Ishikawa (cell line): ENCODE data around the gene CFAP298.

Experiments used
- CEBPB ChIP-seq: IDR thresholded peaks from 2 replicates; pipeline ENCODE4 v1.6.1; 2012
- CREB1 ChIP-seq: IDR thresholded peaks from 2 replicates; pipeline ENCODE4 v1.6.1; 2012; ENCODE audit warnings: low read depth
- EGR1 ChIP-seq: IDR thresholded peaks from 2 replicates; pipeline ENCODE4 v1.6.1; 2012
- EP300 ChIP-seq: IDR thresholded peaks from 2 replicates; pipeline ENCODE4 v1.6.1; 2012; ENCODE audit warnings: borderline replicate concordance
- FOXM1 ChIP-seq: IDR thresholded peaks from 2 replicates; pipeline ENCODE4 v1.6.1; 2012; ENCODE audit warnings: low read depth, borderline replicate concordance
- NFIC ChIP-seq: IDR thresholded peaks from 2 replicates; pipeline ENCODE4 v1.6.1; 2012
- RAD21 ChIP-seq: IDR thresholded peaks from 2 replicates; pipeline ENCODE4 v1.6.1; 2012; ENCODE audit warnings: low read depth
- REST ChIP-seq: IDR thresholded peaks from 2 replicates; pipeline ENCODE4 v1.6.1; 2012; ENCODE audit warnings: low read depth, mild to moderate bottlenecking
- TAF1 ChIP-seq: IDR thresholded peaks from 2 replicates; pipeline ENCODE4 v1.6.1; 2012; ENCODE audit warnings: low read depth, mild to moderate bottlenecking
- TCF12 ChIP-seq: IDR thresholded peaks from 2 replicates; pipeline ENCODE4 v1.6.1; 2012; ENCODE audit warnings: low read depth
- TEAD4 ChIP-seq: IDR thresholded peaks from 2 replicates; pipeline ENCODE4 v1.6.1; 2012
- YY1 ChIP-seq: IDR thresholded peaks from 2 replicates; pipeline ENCODE4 v1.6.1; 2012; ENCODE audit warnings: low read depth
- ZBTB7A ChIP-seq: IDR thresholded peaks from 2 replicates; pipeline ENCODE4 v1.6.1; 2012; ENCODE audit warnings: low read depth
- TF ChIP-seq, protein P1 (sequence below): IDR thresholded peaks from 2 replicates; pipeline ENCODE4 v1.6.1; 2012
- TF ChIP-seq, protein P2 (sequence below): IDR thresholded peaks from 2 replicates; pipeline ENCODE4 v1.6.1; 2012

CFAP298 gene

GRCh38 chr21:32580949-32581348, 31.2 kb downstream of the CFAP298 start:
- TF ChIP-seq TCF12 (no peak), FOXM1 (no peak), TEAD4 (no peak)
- TF ChIP-seq, protein P1, sequence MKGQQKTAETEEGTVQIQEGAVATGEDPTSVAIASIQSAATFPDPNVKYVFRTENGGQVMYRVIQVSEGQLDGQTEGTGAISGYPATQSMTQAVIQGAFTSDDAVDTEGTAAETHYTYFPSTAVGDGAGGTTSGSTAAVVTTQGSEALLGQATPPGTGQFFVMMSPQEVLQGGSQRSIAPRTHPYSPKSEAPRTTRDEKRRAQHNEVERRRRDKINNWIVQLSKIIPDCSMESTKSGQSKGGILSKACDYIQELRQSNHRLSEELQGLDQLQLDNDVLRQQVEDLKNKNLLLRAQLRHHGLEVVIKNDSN: no peak

DNA sequence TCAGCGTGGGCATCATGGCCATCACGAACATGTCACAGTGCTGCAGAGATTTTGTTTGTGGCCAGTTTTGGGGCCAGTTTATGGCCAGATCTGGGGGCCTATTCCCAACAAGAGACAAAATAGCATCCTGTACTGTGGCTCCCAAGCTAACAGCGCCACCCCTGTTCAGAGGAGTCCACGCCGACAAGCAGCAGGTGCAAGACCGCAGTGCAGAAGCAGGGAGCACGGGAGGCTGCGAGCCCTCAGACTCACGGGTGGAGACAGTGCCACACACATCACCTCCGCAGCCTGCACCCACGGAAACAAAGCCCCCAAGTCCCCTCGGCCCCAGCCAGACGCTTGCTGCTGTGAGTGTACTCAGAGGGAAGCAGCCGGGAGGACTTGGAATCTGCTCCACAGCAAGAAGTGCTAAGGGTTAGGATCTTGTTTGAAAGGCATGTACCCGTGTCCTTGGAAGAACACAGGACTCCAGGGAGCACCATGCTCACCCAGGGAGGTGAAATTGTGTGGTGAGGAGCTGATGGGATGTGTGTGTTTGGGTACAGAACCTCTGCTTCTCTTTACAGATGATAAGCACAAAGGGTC, 34.0 kb downstream of the CFAP298 start:
- TF ChIP-seq RAD21 (peak; percentile 77), CREB1 (no peak)

GRCh38 chr21:32576011-32576410, 36.2 kb downstream of the CFAP298 start:
- no peak for TF ChIP-seq ZBTB7A
- no peak for TF ChIP-seq FOXM1
- TF ChIP-seq EGR1: no peak
- no peak for TF ChIP-seq CREB1
- TF ChIP-seq YY1: no peak
- no peak for TF ChIP-seq CEBPB
- no peak for TF ChIP-seq TAF1
- no peak for TF ChIP-seq REST
- no peak for TF ChIP-seq RAD21
- TF ChIP-seq, protein P2, sequence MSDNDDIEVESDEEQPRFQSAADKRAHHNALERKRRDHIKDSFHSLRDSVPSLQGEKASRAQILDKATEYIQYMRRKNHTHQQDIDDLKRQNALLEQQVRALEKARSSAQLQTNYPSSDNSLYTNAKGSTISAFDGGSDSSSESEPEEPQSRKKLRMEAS: no peak
- TF ChIP-seq TCF12: no peak
- TF ChIP-seq NFIC: no peak
- no peak for TF ChIP-seq EP300
- no peak for TF ChIP-seq TEAD4

DNA sequence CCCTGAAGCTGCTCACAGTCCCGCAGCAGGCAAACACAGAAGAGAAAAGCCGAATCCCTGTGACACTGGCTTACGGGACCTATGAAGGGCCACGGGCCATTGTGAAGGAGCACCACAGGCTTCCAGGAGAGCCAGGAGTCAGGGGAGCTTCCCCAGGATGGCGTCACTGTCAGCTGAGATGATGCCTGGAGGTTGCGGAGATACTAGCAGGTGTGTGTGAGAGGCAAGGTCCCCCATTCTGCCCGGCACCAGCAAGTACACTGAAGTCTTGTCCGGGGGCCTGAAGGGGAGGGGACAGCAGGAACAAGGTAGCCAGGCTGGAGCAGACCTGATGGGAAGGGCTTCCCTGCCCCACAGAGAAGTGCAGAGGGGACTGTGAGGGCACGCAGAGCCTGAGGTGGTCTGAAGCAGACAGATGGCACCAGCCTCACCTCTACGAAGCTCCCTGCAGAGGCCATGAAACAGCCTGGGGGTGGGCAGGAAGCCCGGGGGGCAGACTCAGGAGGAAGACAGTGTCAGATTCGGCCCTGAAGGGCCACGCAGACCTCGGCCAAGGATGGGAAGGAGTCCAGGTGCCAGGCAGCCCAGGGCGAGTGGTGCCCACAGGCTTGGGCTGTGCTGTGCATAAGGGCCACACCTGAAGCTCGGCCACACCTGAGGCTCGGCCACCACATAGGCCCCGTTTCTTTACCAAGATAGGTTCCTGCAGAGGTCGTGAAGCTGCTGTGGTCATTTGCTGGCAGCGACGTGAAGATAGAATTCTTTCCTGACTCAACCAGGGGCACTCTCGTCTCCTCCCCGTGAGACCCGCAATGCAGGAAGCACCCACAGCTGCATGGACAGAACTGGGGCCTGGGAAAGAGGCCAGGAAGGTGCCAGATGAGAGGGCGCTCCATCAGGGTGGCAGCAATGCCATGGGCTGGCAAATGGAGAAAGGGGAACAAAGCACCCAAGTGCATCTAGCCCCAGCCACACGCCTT, 36.9 kb downstream of the CFAP298 start:
- TF ChIP-seq EP300: no peak

DNA sequence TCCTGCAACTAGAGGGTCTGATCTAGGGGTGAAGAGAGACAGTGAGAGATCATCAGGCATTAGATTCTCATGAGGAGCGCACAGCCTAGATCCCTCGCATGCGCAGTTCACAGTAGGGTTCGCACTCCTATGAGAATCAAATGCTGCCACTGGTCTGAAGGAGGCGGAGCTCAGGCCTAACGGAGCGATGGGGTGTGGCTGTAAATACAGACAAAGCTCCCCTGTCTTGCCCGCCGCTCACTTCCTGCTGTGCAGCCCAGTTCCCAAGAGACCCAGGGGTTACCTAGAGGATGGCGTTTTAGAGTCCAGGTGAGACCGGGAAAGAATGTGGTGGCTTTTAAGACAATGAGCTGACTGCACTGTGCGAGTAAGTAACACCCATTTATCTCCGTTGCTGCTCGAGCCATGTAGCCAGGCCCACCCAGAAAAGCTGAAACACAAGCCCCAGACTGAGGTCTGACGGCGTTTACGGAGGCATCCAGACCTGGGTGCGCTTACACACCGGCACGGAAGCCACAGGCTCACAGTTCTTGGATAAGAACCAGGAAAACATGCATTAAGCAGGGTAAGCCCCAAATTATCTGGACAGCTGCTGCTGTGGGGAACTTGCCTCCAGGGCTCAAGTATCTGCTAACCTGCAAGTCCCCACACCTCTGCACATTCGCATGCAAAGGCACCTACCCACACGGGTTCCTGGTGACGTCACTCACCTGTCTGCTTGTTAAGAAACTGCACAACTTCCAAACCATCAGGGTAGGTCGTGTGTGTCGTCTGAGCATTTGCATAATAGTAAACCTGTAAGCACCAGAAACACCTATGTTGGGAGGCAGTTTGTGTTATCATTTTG, 39.4 kb downstream of the CFAP298 start:
- TF ChIP-seq YY1 (no peak), EP300 (no peak), EGR1 (no peak), NFIC (no peak), FOXM1 (no peak), TEAD4 (no peak), CEBPB (no peak), TAF1 (no peak), ZBTB7A (no peak), RAD21 (no peak)
- TF ChIP-seq, protein P2: no peak
- TF ChIP-seq, protein P1: no peak

DNA sequence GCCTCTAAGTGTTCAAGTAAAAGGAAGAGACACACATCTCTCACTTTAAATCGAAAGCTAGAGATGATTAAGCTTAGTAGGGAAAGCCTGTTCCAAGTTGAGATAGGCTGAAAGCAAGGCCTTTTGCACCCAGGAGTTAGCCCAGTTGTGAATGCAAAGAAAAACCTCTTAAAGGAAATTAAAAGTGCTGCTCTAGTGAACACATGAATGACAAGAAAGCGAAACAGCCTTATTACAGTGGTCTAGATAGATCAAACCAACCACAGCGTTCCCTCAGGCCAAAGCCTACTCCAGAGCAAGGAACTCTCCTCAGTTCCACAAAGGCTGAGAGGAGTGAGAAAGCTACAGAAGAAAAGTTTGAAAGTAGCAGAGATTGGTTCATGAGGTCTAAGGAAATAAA, 41.7 kb downstream of the CFAP298 start:
- no peak for TF ChIP-seq TAF1
- TF ChIP-seq EP300: no peak
- no peak for TF ChIP-seq NFIC
- no peak for TF ChIP-seq REST
- TF ChIP-seq RAD21: no peak
- no peak for TF ChIP-seq EGR1
- TF ChIP-seq, protein P1: no peak
- TF ChIP-seq YY1: no peak
